DMS153 treated with DMSO at 0.1 percent for 48 hours (cell line): ENCODE results near the gene RBBP5.
"Not testable (repeated sequence)": the region's sequence is repeated elsewhere in the genome, so short reads cannot be mapped to it uniquely, and the experiment has no call there.

Source experiments
- DNase-seq: peaks from one replicate; lab custom pipeline; 2025; ENCODE audit not compliant: unreplicated experiment; lab: John Stamatoyannopoulos, UW

The RBBP5 gene, protein sequence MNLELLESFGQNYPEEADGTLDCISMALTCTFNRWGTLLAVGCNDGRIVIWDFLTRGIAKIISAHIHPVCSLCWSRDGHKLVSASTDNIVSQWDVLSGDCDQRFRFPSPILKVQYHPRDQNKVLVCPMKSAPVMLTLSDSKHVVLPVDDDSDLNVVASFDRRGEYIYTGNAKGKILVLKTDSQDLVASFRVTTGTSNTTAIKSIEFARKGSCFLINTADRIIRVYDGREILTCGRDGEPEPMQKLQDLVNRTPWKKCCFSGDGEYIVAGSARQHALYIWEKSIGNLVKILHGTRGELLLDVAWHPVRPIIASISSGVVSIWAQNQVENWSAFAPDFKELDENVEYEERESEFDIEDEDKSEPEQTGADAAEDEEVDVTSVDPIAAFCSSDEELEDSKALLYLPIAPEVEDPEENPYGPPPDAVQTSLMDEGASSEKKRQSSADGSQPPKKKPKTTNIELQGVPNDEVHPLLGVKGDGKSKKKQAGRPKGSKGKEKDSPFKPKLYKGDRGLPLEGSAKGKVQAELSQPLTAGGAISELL

DNA sequence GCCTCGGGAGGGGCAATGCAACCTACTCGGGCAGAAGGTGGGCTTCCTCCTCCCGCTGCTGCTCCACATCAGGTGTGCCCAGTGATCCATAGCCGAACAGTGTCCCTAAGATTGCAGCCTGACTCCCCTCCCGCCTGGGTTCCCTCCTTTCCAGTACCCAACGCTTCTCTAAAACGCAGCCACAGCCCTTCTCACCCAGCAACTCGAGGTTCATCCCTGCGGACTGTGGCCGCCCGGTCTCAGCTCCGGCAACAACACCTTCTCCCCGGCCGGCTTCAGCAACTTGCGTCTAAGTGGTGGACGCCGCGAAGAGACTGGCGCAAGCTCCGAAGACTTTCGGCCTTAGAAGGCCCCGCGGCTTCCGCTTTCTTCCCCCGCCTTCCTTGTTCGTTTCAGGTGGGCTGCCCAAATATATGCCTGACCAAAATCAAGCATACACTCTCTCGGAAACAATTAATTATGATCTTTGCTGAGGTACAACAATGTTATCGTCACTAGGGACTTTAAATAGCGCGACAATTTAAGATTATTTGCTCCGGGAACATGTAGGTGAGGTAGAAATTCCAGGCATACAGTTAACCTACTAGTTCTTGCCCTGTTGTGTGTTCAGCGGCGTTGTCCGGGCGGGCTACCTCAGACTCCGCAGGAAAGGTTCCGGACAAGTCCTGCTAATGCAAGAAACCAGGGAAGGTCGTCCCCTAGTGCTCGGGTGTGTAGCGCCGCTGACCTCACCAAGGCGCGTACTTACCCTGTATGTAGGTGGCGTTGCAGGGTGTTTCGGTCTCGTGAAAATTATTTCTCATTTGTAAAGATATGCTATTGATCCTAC, at the start of gene RBBP5:
Gene RBBP5, minus strand, starts transcription at position 319 of the 829 bp plus-strand sequence. Its CDS starts 105 bp downstream, at position 214.
- peak; percentile 97 for DNase-seq

DNA sequence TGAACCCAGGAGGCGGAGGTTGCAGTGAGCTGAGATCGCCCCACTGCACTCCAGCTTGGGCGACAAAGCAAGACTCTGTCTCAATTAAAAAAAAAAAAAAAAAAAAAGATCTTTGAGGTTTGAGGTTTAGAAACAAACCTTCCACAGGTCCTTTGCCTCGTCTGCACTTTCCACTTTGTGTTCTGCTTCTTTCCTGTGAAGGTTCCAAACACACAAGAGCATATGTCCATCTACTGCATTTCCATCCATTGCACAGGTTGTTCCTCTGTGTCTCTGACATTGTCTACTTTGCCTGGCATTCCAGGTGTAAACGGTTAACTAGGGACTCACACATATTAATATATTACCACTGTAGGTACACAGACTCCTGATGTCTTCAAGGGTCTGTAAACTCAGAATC, 49.6 kb upstream of the RBBP5 start:
- DNase-seq: no peak

DNA sequence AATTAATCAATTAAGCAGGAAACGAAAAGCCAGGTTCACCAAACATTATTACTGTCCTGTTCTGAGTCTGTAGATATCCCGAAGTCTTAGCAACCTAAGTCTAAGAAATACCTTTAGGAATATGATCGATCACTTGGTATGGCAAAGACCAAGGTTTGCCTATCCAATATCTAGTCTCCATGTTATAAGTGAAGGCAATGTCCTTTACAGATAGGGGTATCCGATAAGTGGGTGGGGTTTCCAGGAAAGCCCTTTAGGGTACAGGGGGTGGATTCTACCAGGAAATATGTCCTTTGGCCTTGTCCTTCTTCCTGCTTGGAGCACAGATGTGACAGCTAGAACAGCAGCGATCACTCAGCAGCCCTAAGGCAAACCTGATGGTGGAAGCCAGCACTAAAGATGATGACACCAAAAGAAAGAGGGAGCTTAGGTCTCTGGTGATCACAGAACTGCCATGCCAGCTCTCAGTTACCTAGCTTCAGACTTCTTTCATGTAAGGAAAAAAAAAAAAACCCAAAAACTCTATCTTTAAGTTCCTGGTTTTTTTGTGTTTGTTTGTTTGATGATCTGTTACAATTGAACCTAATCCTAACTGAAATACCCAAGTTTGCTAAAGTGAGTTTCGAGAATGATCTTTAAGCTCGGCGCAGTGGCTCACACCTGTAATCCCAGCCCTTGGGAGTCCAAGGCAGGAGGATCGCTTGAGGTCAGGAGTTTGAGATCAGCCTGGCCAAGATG, 48.9 kb upstream of the RBBP5 start:
- DNase-seq: no peak

DNA sequence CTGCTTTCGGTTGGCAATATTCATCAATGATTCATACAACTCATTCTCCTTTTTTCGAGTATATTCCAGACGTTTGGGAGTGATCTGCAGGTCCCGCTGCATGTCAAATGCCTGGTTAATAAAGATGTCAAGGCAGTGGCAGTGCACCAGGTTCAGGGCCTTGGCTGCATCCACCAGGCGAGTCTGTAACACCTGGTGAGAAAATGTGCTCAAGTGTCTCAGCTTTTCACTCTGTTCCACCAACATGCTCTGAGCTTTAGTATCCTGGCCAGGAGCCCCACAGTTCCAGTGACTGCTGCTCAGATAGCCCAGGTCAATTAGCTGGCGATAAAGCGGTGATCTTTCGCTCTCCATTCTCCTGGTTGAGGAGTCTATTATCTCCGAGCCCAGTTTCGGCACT, 47.5 kb upstream of the RBBP5 start:
- DNase-seq: no peak

DNA sequence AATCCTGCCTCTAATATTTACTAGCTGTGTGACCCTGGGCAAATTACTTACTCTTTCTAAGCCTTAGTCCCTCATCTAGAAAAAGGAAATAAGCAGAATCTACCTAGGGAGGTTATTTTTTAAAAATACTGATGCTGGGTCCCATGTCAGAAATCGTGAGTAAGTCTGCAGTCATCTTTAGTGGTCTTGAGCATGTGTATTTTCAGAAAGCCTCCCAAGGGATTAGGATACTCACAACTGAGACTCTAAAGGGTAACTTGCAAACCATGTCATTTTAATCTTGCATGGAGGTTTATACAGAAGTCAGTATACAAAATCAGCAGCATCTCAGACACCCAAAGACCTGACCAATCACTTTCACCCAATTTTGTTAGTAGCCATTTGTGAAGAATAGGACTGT, 46.5 kb upstream of the RBBP5 start:
- DNase-seq: no peak

DNA sequence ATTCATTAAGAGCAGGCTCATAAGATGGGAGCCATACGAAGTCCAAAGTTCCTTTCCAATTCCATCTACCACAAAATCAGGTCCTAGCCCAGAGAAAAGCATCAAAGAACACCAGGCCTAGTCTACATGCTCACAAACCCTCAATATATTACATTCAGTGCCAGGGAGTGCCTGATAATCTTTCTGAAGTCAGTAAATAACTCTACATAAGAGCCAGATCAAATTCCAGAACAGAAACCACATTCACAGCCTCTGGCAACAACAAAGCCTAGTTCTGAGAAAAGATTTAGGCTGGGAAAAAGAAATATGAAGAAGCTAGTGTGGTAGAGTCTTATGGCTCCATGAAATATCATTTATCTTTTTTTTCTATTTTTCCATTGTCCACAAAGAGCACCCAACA, 40.5 kb upstream of the RBBP5 start:
- no peak for DNase-seq

DNA sequence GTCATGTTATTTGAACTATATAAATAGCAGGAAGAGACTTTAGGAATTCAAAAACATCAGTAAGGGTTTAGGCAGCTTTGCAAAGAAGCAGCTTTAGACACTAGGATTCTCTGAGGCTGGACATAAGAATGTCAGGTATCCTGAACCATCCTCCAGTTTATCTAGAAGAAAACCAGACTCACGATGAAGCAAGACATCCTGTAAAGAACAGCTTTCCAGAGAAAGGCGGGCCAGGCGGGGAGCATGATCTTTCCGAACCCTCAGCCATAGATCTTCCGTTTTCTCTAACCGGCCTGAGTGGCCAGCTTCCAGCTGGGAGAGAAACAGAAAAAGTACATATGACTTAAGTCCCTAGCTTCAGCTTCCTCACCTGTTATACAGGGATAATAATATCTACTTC, 39.3 kb upstream of the RBBP5 start:
- no peak for DNase-seq

DNA sequence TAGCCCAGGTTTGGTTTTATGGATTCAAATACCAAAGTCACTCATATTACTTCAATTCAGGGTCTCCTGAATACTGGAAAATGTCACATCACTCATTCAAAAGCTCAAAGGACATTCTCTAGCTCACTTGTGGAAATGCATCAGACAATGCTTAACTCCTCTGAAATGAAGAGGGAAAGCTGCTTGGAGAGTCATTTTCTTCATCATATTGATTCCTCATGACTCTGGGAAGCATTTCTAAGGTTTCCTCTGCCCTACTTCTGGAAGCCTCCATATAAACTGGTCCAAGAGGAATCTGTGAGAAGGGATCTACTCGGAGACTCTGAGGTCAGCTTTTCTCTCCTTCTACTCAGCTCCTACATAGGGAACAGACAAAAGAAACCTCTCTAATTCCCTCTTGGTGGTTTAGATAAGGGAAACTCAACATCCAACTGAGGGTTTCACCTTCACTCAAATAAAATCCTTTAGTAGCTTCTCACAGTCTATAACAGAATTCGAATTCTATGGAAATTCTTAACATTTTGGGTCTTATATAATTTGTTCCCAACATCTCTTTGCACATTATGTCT, 36.4 kb upstream of the RBBP5 start:
- DNase-seq: no peak

DNA sequence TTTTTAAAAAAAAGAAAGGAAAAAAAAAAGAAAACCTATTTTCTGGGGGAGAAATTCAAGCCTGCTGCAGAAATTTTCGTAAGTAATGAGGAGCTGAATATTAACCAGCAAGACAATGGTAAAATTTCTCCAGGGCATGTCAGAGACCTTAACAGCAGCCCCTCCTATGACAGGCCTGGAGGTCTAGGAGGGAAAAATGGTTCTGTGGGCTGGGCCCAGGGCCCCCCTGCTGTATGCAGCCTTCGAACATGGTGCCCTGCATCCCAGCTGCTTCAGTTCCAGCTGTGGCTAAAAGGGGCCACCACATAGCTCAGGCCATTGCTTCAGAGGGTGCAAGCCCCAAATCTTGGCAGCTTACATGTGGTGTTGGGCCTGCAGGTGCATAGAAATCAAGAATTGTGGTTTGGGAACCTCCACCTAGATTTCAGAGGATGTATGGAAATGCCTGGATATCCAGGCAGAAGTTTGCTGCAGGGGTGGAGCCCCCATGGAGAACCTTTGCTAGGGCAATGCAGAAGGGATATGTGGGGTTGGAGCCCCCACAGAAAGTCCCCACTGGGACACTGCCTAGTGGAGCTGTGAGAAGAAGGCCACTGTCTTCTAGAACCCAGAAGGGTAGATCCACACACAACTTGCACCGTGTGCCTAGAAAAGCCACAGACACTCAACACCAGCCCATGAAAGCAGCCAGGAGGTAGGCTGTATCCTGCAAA, 34.0 kb upstream of the RBBP5 start:
- not testable (repeated sequence) for DNase-seq

DNA sequence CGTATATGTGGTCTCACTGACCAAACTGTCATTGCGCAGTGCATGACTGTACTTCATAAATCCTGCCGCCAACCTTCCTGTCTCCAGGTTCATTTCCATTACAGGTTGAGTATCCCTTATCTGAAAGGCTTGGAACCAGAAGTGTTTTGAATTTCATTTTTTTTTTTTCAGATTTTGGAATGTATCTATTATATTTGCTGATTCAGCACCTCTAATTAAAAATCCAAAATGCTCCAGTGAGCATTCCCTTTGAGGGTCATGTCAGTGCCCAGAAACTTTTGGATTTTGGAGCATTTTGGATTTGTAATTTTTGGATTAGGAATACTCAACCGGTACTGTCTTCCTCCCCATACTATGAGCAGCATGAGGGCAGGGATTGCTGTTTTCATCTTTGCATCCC, 30.7 kb upstream of the RBBP5 start:
- no peak for DNase-seq

DNA sequence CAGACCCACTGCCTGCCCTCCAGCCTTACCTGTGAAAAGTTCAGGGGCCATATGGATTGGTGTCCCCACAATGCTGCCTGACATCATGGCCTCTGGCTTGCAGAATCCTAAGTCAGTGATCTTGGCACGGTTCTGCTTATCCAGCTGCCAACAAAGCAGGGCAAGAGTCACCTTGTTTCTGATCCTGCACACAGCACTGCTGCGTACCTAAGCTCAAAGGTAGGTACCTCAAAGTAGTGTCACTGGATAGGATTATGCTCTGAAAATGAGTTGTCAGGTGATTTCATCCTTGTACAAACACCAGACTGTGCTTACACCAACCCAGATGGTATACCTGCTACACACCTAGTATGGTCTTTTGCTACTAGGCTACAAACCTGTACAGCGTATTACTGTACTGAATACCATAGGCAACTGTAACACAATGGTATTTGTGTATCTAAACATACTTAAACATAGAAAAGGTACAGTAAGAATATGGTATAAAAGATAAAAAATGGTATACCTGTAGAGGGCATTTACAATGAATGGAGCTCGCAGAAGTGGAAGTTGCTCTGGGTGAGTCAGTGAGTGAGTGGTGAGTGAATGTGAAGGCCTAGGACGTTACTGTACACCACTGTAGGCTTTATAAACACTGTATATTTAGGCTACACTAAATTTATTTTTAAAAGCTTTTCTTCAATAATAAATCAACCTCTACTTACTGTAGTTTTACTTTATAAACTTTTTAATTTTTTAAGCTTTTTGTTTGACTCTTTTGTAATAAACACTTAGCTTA, 29.1 kb upstream of the RBBP5 start:
- no peak for DNase-seq

DNA sequence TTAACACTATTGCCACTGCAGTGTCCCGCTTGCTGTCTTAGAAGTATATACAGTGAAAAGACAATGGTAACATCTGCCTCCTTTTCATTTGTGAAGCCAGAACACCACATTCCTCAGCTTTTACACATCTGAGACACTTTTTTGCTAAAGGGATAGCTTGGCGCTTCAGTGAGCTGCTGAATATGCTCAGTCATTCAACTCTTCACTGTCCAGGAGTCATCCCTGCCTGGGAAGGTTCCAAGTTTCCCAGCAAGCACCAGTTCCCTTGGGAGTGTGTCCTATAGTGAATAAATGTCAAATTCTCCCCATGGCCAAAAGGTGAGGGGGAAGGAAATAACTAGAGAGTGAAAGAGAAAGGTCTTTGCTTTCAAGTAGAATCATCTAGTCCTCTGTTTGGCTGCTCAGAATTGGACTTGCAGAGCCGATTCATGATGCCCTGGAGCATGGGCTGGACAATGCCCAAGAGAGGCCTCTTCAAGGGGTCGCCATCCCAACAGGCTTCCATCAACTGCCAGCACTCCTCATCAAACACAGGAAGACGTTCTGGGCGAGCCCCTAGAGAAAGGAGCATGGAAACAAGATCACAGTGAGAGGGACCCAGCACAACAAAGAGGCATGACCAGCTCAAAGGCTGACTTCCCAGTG, 25.5 kb upstream of the RBBP5 start:
- no peak for DNase-seq

DNA sequence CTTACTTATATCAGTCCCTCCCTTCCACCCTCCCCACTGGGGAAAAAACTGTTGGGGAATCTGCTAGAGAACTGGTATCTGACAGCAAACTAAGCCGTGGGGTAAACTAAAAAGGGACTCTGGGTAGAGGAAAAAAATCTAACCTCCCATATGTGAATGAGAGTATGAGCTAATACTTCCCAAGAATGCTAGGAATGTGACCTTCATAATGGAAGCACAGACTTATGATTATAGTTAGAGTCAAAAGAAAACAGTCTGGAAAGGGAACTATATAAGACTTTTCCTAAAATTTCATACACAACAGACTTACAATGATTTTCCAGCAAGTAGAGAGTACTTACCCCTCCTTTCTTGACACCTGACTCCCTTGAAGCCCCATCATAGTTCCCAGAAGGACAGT, 23.0 kb upstream of the RBBP5 start:
- DNase-seq: no peak

DNA sequence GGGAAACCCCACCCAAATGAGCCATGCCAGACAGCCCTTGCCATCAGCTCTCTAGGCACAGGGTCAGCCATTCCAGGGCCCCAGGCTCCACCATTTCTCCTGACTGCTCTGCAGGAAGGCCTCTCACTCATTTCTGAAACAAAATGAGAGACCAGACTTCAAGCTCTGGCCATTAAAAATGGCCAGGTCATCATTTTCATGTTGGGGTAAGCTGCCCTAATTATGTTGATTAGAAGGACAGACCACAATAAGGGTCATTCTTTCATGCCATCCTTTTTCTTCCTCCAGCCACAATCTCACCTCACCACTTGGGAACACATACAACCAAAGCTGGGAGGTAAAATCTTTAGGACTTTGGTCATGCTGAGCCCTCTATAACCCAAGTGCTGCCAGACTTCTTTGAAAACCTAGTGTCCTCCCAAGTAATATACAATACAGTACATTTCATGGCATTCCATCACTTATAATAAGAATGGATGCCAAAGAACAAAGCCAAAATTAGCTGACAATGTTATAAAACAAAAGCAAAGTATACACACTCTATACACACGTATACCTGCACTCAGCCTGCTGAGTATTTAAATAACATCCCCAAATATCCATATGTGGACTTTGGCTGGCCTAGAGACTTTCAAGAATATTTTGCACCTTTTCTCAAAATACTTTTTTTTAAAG, 22.4 kb upstream of the RBBP5 start:
- no peak for DNase-seq

DNA sequence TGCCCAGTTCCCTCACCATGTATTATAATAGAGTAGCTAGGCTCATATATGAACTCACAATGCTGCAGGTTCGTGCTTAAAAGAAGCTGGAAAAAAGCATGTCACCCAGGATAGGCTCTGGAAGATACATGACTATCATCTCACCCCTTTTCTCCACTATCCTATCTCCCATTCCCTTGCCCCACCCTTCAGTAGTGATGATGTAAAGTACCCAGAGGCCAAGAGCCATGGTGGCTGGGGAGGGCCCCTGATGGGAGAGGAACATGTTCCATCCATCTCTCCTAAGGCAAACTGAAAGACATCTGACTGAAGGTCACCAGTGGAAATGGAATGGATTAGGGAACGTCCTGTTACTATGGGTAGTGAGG, 20.3 kb upstream of the RBBP5 start:
- DNase-seq: no peak

DNA sequence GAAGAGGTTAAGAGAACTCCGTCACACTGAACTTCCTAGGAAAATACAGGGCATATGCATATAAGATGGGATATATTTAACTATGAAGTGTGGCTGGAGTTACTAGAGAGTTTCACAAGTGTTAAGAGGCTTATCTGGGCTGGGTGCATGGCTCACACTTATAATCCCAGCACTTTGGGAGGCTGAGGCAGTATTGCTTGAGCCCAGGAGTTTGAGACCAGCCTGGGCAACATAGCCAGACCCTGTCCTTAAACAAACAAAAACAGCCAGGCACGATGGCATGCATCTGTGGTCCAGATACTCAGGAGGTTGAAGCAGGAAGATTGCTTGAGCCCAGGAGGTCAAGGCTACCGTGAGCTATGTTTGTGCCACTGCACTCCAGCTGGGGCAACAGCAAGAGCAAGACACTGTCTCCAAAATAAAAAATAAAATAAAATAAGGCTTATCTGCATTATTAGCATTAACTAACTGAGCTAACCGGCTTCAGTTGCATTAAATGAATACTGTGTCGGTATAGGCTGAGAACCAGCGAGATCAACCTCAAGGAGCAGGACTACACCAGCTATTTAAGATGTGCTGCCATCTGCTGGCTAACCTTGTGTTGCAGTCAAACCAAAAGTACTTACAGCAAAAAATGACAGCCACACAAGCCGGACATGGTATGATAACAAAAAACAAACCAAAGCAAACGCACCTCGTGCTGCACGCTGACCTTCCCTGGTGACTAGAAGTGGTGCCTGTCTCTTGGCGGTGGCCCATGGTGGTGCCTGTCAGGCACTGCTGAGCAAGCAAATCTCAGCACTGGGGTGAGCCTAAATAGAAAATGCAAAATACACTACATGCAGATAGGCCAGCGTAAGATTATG, 19.7 kb upstream of the RBBP5 start:
- peak; percentile 86 for DNase-seq

DNA sequence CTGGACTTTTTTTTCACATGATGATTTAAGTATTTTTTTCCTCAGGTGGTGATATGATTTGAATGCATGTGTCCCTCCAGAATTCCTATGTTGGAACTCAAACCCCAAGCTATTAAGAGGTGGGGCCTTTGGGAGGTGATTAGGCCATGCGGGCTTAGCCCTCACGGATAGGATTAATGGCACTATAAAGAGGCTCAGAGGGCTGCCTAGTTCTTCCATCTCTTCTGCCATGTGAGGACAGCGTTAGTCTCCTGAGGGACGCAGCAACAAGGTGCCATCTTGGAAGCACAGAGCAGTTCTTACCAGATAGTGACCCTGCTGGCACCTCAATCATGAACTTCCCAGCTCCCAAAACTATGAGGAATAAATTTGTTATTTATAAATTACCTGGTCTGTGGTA, 18.3 kb upstream of the RBBP5 start:
- DNase-seq: no peak

DNA sequence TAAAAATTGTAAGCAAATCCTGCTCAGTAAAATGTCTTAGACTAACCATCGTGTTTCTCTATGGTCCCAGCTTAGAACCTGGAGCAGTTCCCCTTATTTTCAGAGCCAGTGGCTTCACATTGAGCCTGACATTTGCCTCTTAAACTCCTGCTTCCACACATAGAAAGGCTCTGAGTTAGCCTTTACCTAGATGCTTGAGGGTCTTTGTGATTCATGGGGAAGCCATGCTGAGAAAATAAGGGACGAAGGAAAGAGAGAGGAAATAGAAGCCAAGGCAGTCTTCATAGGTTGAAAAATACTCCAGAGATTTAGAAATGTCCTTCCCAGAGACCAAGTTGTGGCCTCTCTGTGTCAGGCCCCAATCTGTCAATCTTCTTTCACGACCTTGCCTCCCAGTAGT, 16.1 kb upstream of the RBBP5 start:
- no peak for DNase-seq
